Left forelimb (tissue), 1 donor: ENCODE data around the gene CCDC85C.

Experiments used
- DNase-seq: peaks from one replicate; pipeline ENCODE4 v3.0.0-alpha.2; 2018; ENCODE audit warnings: low spot score

The CCDC85C gene

GRCh38 chr14:99522025-99522401 is 82.0 kb downstream of the CCDC85C start:
- no peak for DNase-seq

GRCh38 chr14:99521176-99522024 is 82.6 kb downstream of the CCDC85C start:
- DNase-seq = no peak

DNA sequence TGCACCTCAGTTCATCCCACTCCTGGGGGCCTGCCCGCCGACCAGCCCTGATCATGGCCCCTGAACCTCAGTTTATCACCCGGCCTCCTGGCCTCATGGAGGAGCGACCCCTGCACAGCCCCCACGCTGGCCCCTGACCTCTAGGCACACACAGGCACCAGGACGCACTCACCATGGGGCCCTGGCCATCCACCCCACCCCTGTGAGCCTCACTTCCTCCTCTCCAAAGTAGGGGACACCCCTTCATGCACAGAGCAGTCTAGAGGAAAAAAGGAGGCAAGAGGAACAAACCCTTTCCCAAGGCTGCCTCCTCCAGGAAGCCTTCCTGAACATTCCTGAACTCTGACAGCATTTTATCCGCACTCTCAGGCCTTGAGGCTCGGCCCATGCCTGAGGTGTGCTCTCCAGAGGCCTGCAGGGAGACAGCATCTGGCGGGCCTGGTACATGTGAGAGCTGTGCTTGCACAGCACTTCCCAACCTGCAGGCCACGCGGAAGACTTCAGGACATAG is 83.4 kb downstream of the CCDC85C start:
- no peak for DNase-seq

GRCh38 chr14:99519931-99520421 is 84.0 kb downstream of the CCDC85C start:
- DNase-seq = no peak

DNA sequence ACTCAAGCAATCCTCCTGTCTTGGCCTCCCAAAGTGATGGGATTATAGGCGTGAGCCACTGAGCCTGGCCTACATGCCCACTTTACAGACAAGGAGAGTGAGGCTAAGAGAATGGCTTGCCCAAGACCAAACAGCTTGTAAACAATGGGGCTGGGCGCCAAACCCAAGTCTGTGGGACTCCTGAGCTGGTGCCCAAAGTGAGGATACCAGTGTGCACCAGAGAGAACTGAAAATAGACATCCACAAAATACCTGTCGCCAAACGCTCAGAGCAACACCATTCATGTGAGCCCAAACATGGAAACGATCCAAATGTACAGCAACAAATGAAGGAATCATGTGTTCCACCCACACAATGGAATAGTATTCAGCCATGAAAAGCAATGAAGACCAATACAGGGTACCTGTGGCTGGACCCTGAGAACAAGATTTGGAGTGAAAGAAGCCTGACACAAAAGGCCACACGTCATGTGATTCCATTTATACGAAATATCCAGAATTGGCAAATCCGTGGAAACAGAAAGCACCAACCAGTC is 84.6 kb downstream of the CCDC85C start:
- DNase-seq = no peak

DNA sequence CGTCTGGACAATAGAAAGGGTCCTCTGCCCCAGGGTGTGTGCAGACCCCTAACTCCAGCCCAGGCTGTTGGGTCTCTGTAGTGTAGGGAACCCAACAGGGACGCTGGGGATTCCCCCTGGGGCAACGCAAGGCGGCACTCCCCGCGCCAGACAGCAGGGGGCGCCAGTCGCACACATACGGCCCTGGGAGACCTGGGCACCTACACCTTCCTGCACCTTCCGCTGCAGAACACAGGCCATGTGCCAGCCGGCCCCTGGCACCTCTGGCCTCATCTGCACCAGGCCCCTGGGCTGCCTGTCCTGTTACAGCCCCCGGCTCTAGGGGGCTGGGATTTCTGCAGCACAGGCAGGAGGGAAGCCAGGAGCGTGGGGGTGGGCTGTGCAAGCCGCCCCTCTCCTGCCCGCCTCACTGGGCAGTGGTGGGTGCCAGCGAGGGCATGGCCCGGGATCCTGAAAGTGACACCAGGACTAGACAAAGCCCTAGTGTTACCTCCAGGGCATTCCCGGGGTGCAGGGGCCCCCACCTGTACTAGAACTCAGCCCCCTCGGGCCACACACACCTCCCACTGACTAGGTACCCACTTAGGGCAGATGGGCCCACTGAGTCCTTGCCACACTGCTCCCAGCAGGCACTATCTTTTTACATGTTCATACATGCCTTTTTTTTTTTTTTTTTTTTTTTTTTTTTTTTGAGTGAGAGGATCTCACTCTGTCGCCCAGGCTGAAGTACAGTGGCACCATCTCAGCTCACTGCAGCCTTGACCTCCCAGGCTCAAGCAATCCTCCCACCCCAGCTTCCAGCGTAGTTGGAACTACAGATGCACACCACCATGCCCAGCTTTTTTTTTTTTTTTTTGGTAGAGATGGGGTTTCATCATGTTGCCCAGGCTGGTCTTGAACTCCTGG is 85.3 kb downstream of the CCDC85C start:
- DNase-seq = peak; percentile 74

DNA sequence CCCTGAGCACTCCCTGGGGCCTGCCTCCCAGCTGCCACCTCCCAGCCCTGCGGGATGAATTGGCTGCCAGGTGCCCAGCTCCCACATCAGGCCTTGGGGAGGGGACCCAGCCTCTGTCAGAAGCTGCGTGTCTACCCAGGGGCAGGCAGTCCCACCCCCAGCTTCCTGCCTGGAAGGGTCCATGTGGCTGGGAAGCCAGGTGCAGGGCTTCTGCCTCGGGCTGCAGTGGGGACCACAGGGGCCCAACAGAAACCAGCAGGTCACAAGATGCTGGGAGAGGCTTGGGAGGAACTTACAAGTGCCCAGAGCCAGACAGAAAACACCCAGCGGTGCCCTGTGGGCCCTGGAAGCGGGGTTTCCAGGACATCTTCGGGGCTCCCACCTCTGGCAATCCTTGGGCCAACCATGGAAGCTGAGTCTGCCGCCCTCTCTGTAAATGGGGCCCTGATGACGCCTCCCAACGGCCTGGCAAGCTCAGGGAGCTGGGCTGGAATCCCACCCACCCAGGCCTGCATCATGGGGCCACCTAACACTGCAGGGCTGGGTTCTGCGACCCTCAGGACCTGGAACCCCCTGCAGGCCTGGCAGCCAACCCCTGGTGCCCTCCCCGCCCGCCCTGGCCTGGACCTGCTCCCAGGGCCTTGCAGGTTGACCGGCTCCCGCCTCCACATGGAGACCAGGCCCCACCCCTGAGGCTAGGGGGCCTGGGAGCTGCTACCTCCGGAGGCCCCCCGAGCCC is 86.2 kb downstream of the CCDC85C start:
- peak; percentile 65 for DNase-seq

- DNase-seq = peak; percentile 67
Measured at GRCh38 chr14:99516871-99517642, 87.0 kb downstream of the CCDC85C start.

- peak; percentile 57 for DNase-seq
Measured at GRCh38 chr14:99516156-99516870, 87.7 kb downstream of the CCDC85C start.

DNA sequence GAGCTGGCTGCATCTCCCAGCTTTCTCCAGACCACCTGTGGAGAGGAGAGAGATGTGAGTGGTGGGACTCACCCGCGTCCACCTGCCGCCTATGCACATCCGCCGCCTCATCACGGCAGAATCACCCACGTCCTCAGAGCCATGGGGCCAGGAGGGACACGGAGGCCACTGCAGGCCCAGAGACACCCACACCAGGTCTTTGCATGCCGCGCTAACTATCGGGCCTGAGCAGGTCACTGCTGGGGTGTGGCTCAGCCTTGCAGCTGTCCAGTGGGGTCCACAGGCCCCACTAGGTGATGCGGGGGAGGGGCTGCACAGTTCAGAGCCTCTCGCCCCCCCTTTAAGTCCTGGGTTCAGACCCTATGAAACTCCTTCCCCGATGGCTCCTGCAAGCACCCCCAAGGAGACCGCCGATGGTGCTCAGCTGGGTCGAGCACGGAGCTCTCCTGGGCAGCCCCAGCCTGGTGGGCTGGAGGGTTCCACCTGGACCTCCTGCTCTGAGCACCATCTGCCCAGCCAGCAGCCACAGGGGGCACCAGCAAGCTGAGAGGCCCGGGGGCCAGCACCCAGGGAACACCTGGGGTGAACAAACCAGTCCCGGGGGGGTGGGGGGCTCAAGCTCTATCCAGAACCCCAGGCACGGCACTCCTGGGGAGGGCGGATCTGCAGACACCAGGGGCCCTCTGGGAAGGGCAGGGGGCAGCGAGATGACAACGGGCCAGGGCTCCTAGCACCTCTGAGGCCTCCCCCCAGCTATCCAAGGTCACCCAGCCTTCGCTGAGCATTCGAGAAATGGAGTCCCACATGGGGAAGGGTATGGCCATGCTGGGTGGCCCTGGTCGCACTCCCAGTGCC is 88.5 kb downstream of the CCDC85C start:
- peak; percentile 51 for DNase-seq

GRCh38 chr14:99514552-99515300 is 89.3 kb downstream of the CCDC85C start:
- DNase-seq = no peak

DNA sequence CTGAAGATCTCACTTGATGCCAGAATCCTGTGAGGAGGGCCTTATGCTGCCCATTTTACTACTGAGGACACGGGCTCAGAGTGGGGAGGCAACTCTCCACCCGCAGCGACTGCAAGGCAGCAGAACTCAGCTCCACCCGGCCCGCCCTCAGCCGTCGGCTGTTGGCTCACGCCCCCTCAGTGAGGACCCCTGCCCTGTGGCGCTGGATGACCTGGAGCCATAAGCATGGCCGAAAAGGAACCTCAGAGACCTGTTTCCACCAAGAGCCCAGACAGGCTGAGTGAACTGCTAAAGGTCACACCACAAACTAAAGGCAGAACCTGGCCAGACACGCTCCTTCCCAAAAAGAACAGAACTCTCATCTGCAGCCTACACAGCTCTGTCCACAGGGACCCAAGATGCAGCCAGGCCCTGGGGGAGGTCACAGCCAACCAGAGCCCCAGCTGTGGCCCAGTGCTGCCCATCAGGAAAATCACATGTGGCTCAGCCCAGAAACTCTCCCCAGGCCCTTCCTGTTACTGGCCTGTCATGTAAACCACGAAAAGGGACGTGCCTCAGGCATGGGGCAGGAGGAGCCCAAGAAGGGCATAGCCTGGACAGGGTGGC is 90.0 kb downstream of the CCDC85C start:
- no peak for DNase-seq

- no peak for DNase-seq
Measured at GRCh38 chr14:99513183-99513694, 90.8 kb downstream of the CCDC85C start.

GRCh38 chr14:99512571-99513182 is 91.3 kb downstream of the CCDC85C start:
- DNase-seq = no peak

- no peak for DNase-seq
Measured at GRCh38 chr14:99512110-99512449, 91.9 kb downstream of the CCDC85C start.

DNA sequence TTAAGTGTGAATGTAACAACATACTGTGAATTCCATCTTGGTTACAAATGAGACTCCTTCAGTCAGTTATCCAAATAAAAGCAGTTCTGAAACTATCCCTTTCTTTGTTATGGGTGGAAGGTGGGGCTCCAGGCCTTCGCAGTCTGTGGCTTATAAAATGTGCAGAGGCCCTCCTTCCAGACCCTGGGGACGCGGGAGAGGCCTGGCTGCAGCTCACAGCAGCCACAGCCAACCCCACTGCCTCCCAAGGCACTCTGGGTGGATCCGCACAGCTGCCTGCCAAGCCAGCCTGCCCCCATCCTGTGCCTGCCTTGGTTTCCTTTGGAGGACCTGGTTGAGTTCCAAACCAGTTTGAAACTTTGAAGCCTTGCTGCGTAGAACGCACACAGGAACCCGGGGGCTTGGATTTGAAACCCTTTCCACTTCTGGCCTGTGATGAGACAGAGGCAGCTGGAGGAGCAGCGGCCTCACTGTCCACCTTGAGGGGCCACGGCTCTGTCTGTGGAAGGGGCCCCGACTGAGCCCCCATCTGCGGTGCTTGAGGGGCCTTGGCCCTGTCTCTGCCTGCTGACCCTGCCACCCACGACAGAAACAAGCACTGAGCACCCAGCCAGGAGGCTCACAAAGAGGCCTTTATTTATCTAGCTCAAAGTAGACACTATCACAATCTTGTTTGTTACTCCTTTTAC is 92.4 kb downstream of the CCDC85C start:
- no peak for DNase-seq
